Measurements from ENCODE around the gene CDH9.

The CDH9 gene

DNA sequence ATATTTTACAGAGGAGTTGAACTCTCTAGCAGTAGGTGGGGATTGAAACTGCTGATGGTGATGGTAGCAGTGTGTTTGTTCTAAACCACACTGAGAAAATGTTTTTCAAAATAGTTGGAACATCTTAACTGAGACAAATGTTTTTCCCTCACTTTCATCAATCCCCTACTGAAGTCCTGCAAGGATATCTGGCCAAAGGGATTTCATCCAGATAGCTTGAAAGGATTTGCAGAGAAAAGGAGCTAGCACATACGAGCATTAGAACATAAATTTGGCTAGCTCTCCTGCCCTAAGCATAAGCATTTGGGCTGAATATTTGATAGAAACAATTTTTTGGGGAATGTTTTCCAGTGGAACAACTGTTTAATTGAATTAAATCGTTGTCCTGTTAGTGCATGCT, 153.9 kb downstream of the CDH9 start:
- in situ Hi-C loops (cut with MboI; ENCODE audit: low pct_unique_long_range_greater_than_20kb, low sequenced_read_pairs, unreplicated experiment), result no loop called here
- DNase-seq (ENCODE audit: low spot score), result no peak
- TF ChIP-seq, protein P1, sequence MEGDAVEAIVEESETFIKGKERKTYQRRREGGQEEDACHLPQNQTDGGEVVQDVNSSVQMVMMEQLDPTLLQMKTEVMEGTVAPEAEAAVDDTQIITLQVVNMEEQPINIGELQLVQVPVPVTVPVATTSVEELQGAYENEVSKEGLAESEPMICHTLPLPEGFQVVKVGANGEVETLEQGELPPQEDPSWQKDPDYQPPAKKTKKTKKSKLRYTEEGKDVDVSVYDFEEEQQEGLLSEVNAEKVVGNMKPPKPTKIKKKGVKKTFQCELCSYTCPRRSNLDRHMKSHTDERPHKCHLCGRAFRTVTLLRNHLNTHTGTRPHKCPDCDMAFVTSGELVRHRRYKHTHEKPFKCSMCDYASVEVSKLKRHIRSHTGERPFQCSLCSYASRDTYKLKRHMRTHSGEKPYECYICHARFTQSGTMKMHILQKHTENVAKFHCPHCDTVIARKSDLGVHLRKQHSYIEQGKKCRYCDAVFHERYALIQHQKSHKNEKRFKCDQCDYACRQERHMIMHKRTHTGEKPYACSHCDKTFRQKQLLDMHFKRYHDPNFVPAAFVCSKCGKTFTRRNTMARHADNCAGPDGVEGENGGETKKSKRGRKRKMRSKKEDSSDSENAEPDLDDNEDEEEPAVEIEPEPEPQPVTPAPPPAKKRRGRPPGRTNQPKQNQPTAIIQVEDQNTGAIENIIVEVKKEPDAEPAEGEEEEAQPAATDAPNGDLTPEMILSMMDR (IDR thresholded peaks at IDR 0.05; ENCODE audit: extremely low read depth, insufficient read depth, missing control alignments), result no peak

DNA sequence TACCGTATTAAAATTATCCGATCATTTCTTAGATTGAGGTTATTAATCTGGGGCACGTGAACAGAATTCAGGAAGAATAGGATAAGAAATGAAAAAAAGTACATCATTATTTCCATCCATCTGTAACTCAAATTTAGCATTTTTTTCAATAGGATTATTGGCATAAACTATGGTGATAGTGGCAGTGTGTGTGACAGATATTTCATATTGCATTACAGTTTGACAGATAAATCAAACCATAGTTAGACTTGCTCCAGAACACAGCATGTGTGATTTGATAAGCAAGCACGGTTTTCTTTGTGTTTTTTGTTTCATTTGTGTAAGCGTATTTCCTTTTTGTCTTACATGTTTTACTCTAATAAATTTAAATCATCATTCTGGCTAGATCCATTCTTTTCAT, 155.0 kb downstream of the CDH9 start:
- in situ Hi-C loops (cut with MboI; ENCODE audit: low pct_unique_long_range_greater_than_20kb, low sequenced_read_pairs, unreplicated experiment), result no loop called here
- DNase-seq (ENCODE audit: low spot score), result no peak
- TF ChIP-seq, protein P1 (IDR thresholded peaks at IDR 0.05; ENCODE audit: extremely low read depth, insufficient read depth, missing control alignments), result no peak

DNA sequence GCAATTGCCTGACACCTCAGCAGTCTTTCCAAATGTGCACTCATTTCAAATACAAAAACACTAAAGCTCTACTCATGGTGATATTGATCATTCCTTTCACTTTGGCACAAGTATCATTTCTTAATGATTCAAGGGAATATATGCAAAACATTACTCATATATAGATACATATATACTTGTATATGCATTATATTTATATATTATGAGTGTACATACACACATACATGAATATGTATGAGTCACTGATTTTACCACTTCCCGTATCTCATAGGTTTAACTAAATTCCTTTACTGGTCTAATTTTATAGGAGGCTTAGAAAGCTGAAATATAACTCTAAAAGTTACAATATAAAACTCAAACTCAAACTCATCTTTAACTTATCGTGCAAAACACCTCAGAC, 156.5 kb downstream of the CDH9 start:
- in situ Hi-C loops (cut with MboI; ENCODE audit: low pct_unique_long_range_greater_than_20kb, low sequenced_read_pairs, unreplicated experiment), result no loop called here
- TF ChIP-seq, protein P1 (IDR thresholded peaks at IDR 0.05; ENCODE audit: extremely low read depth, insufficient read depth, missing control alignments), result no peak
- no peak for DNase-seq (ENCODE audit: low spot score)

DNA sequence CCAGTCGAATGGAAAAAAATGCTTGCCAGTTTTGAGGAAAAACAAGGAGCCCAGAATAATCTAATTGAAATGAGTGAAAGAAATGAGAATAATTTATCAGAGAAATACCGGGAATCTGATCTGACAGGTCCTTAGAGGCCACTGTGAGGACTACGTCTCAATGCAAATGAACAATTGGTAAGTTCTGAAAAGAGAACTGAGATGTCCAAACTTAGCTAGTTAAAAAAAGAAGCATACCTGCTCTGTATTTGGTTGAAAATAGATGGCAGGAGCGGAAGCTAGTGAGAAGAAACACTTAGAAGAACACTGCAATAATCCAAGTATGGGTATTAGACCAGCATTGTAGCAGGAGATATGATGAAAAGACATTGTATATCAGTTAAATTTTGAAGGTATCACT, 161.2 kb downstream of the CDH9 start:
- in situ Hi-C loops (cut with MboI; ENCODE audit: low pct_unique_long_range_greater_than_20kb, low sequenced_read_pairs, unreplicated experiment), result no loop called here
- no peak for DNase-seq (ENCODE audit: low spot score)
- TF ChIP-seq, protein P1 (IDR thresholded peaks at IDR 0.05; ENCODE audit: extremely low read depth, insufficient read depth, missing control alignments), result no peak

DNA sequence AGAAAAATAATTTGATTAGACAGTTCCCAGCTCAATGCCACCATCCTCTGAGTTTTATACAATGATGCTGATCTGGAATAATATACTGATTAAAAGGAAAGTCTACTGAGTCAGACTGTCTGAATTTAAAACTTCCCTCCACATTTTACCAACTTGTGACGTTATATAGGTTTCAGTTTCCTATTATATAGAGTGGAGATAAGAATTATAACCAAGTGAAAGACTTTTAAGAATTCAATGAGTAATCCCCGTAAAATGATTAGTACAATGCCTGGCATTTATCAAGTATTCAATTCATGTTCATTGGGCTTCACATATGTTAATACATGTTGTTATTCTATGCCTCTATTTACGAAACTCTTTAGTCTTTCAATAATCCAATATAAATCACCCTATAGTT, 166.0 kb downstream of the CDH9 start:
- in situ Hi-C loops (cut with MboI; ENCODE audit: low pct_unique_long_range_greater_than_20kb, low sequenced_read_pairs, unreplicated experiment), result no loop called here
- no peak for DNase-seq (ENCODE audit: low spot score)
- TF ChIP-seq, protein P1 (IDR thresholded peaks at IDR 0.05; ENCODE audit: extremely low read depth, insufficient read depth, missing control alignments), result no peak

DNA sequence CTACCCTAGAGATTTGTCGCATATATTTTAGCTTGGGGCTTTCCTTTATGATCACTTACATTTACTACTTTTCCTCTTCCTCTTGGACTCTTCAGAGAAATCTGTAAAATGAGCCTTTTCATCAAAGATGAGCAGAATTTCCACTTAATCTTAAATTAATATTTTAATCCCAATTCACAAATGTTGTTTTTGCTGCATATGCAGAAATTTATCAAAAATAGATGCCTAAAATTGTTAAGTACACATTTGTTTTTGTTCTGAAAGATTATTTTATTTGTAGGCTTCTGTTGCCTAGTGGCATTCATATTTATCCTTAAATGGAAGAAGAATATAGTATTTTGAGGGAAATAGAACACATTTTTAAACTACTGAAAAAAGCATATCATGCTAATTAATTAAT, 168.6 kb downstream of the CDH9 start:
- no peak for DNase-seq (ENCODE audit: low spot score)
- TF ChIP-seq, protein P1 (IDR thresholded peaks at IDR 0.05; ENCODE audit: extremely low read depth, insufficient read depth, missing control alignments), result no peak
- in situ Hi-C loops (cut with MboI; ENCODE audit: low pct_unique_long_range_greater_than_20kb, low sequenced_read_pairs, unreplicated experiment), result no loop called here

DNA sequence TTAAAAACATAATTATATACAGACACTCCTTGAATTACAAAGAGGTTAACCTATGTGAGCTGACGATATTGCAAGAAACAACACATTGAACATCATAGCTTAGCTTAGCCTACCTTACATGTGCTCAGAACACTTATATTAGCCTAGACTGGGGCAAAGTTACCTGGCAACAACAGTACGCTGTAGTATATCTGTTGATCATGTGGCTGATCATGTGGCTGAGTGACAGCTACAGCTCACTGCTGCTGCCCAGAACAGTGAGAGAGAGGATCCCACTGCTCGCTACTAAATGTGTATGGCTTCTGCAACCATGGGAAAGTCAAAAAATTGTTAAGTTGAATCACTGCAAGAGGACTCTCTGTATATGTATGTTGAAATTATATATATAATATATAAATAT, 169.9 kb downstream of the CDH9 start:
- in situ Hi-C loops (cut with MboI; ENCODE audit: low pct_unique_long_range_greater_than_20kb, low sequenced_read_pairs, unreplicated experiment), result no loop called here
- TF ChIP-seq, protein P1 (IDR thresholded peaks at IDR 0.05; ENCODE audit: extremely low read depth, insufficient read depth, missing control alignments), result no peak
- DNase-seq (ENCODE audit: low spot score), result no peak

Data from GM13977 (cell line).